Measurements from ENCODE around the gene NCR2. TPM values are rescaled to one million over a fixed set of nuclear protein-coding genes. Genes with fewer than 3 reads are reported as not detected.

The NCR2 gene
- total RNA-seq, 4 donors from 2014 or later = not detected

GRCh38 chr6:41318261-41318653 is 17.2 kb upstream of the NCR2 start:
- Histone ChIP-seq H3K9me3 (no peaks in the 10 kb centered on the region), H3K27me3 (peaks cover 16 to 25% (median 24%) of the 10 kb centered on the region in 3 donors), H3K36me3 (no peaks in the 10 kb centered on the region), H3K4me1 (peaks cover 5 to 11% of the 10 kb centered on the region in 2 donors), H3K27ac (no peak overlapping the region), H3K4me3 (peak overlapping the region in 3 of 4 donors; percentile 26 to 52 (median 39))
- DNase-seq = no peak
- ATAC-seq = no peak
- in situ Hi-C loops (cut with MboI; ENCODE audit: low sequenced_read_pairs in 4 of 4) = no loop called here
- intact Hi-C loops (cut with DNase I; ENCODE audit: low total_unique reads) = loop anchor here (5.0 kb wide), 1 partner anchor 226 kb away; no protein-coding TSS in a partner anchor
- no peak for TF ChIP-seq CTCF (IDR thresholded peaks at IDR 0.05 in 4 of 5, conservative IDR thresholded peaks at IDR 0.05 in 1 of 5)
- no peak for TF ChIP-seq POLR2A (IDR thresholded peaks at IDR 0.05)

GRCh38 chr6:41318654-41319565 is 16.5 kb upstream of the NCR2 start:
- Histone ChIP-seq H3K4me3 (peak overlapping the region in 3 of 4 donors; percentile 26 to 52 (median 39)), H3K36me3 (no peaks in the 10 kb centered on the region), H3K9me3 (no peaks in the 10 kb centered on the region), H3K27me3 (peaks cover 16 to 30% (median 24%) of the 10 kb centered on the region in 3 donors), H3K4me1 (peaks cover 5 to 11% of the 10 kb centered on the region in 2 donors), H3K27ac (no peak overlapping the region)
- in situ Hi-C loops (cut with MboI; ENCODE audit: low sequenced_read_pairs in 4 of 4) = no loop called here
- peak; percentile 83 to 99 (median 97) for TF ChIP-seq CTCF (IDR thresholded peaks at IDR 0.05 in 4 of 5, conservative IDR thresholded peaks at IDR 0.05 in 1 of 5)
- TF ChIP-seq POLR2A (IDR thresholded peaks at IDR 0.05) = no peak
- ATAC-seq (peak; percentile 89 to 95), DNase-seq (peak; percentile 39 to 67)
- intact Hi-C loops (cut with DNase I; ENCODE audit: low total_unique reads) = loop anchor here (5.0 kb wide), 1 partner anchor 227 kb away; no protein-coding TSS in a partner anchor

- ATAC-seq (no peak), DNase-seq (no peak)
- H3K27me3 ChIP-seq = peaks cover 17 to 31% (median 27%) of the 10 kb centered on the region in 3 donors
- peaks cover 5 to 11% of the 10 kb centered on the region in 2 donors for H3K4me1 ChIP-seq
- H3K36me3 ChIP-seq = no peaks in the 10 kb centered on the region
- TF ChIP-seq POLR2A (IDR thresholded peaks at IDR 0.05) (no peak), CTCF (IDR thresholded peaks at IDR 0.05 in 4 of 5, conservative IDR thresholded peaks at IDR 0.05 in 1 of 5) (no peak)
- no peaks in the 10 kb centered on the region for H3K9me3 ChIP-seq
- in situ Hi-C loops (cut with MboI; ENCODE audit: low sequenced_read_pairs in 4 of 4) = no loop called here
- intact Hi-C loops (cut with DNase I; ENCODE audit: low total_unique reads) = no loop called here
- H3K27ac ChIP-seq = no peak overlapping the region
- no peak overlapping the region for H3K4me3 ChIP-seq
Measured at GRCh38 chr6:41321183-41321582, 14.2 kb upstream of the NCR2 start.

GRCh38 chr6:41325446-41326066 is 9.9 kb upstream of the NCR2 start:
- Histone ChIP-seq H3K27me3 (peaks cover 14 to 39% (median 23%) of the 10 kb centered on the region in 3 donors), H3K4me3 (no peak overlapping the region), H3K27ac (no peak overlapping the region), H3K9me3 (no peaks in the 10 kb centered on the region), H3K36me3 (no peaks in the 10 kb centered on the region), H3K4me1 (no peaks in the 10 kb centered on the region)
- intact Hi-C loops (cut with DNase I; ENCODE audit: low total_unique reads) = no loop called here
- in situ Hi-C loops (cut with MboI; ENCODE audit: low sequenced_read_pairs in 4 of 4) = no loop called here
- ATAC-seq (no peak), DNase-seq (no peak)
- TF ChIP-seq CTCF (IDR thresholded peaks at IDR 0.05 in 4 of 5, conservative IDR thresholded peaks at IDR 0.05 in 1 of 5) (no peak), POLR2A (IDR thresholded peaks at IDR 0.05) (no peak)
